GM23338 (cell line): ENCODE data around the gene FOCAD. TPM values are rescaled to one million over a fixed set of nuclear protein-coding genes. Genes with fewer than 3 reads are reported as not detected.

ENCODE experiments used
- ATAC-seq: fragments of 200-7000 bp; cut with Tn5 transposase; 3 replicates; pipeline ENCODE4 v1.9.1; 2020
- DNase-seq: peaks from one replicate; pipeline ENCODE4 v3.0.0-alpha.2; 2015; ENCODE audit warnings: low spot score
- H2AFZ ChIP-seq: fragments of 200-600 bp; sonication (generic); 2 replicates; pipeline ENCODE4 v1.8.0; 2016; ENCODE audit warnings: antibody characterized with exemption, mild to moderate bottlenecking, moderate library complexity
- H3F3A ChIP-seq: fragments of 200-600 bp; sonication (generic); replicated peaks from 2 replicates; pipeline ENCODE4 v1.8.0; 2017; ENCODE audit warnings: antibody characterized with exemption, mixed run types, low read depth
- H3K27ac ChIP-seq: fragments of 200-600 bp; sonication (generic); 2 replicates; pipeline ENCODE4 v1.6.1; 2016; ENCODE audit warnings: low read depth
- H3K27me3 ChIP-seq: fragments of 200-600 bp; sonication (generic); 2 replicates; pipeline ENCODE4 v1.8.0; 2016; ENCODE audit warnings: mild to moderate bottlenecking, mixed run types, moderate library complexity; ENCODE audit not compliant: insufficient read depth
- H3K36me3 ChIP-seq: fragments of 200-600 bp; sonication (generic); 2 replicates; pipeline ENCODE4 v1.8.0; 2016; ENCODE audit warnings: mild to moderate bottlenecking; ENCODE audit not compliant: insufficient read depth
- H3K4me1 ChIP-seq: fragments of 200-600 bp; sonication (generic); 2 replicates; pipeline ENCODE4 v1.8.0; 2016; ENCODE audit warnings: mild to moderate bottlenecking, moderate library complexity; ENCODE audit not compliant: insufficient read depth
- H3K4me2 ChIP-seq: fragments of 200-600 bp; sonication (generic); 2 replicates; pipeline ENCODE4 v1.7.1; 2017; ENCODE audit warnings: mixed run types
- H3K4me3 ChIP-seq: fragments of 200-600 bp; sonication (generic); 2 replicates; pipeline ENCODE4 v1.6.1; 2016; ENCODE audit warnings: mixed run types
- H3K79me2 ChIP-seq: fragments of 200-600 bp; sonication (generic); replicated peaks from 2 replicates; pipeline ENCODE4 v1.8.0; 2017; ENCODE audit warnings: mild to moderate bottlenecking; ENCODE audit not compliant: insufficient read depth
- H3K9me2 ChIP-seq: fragments of 200-600 bp; sonication (generic); 2 replicates; pipeline ENCODE4 v1.8.0; 2017; ENCODE audit not compliant: insufficient read depth
- H4K20me1 ChIP-seq: fragments of 200-600 bp; sonication (generic); replicated peaks from 2 replicates; pipeline ENCODE4 v1.8.0; 2017; ENCODE audit warnings: mild to moderate bottlenecking; ENCODE audit not compliant: insufficient read depth
- H3K27ac Mint-ChIP-seq: 2 replicates; pipeline ENCODE4 v1.8.0; 2020; ENCODE audit warnings: inconsistent platforms, mild to moderate bottlenecking, moderate library complexity, mixed read lengths
- H3K27me3 Mint-ChIP-seq: 3 replicates; pipeline ENCODE4 v1.8.0; 2022; ENCODE audit warnings: low read depth, mild to moderate bottlenecking, moderate library complexity, mixed read lengths, inconsistent platforms; ENCODE audit not compliant: insufficient read depth, poor library complexity
- H3K36me3 Mint-ChIP-seq: 3 replicates; pipeline ENCODE4 v1.8.0; 2021; ENCODE audit warnings: low read depth, mild to moderate bottlenecking, inconsistent platforms, moderate library complexity, mixed read lengths
- H3K4me1 Mint-ChIP-seq: 3 replicates; pipeline ENCODE4 v1.8.0; 2020; ENCODE audit warnings: mild to moderate bottlenecking, inconsistent platforms, mixed read lengths
- H3K4me3 Mint-ChIP-seq: 3 replicates; pipeline ENCODE4 v1.8.0; 2021; ENCODE audit warnings: moderate library complexity, mild to moderate bottlenecking, inconsistent platforms, mixed read lengths
- H3K9me3 Mint-ChIP-seq: 3 replicates; pipeline ENCODE4 v1.8.0; 2020; ENCODE audit warnings: moderate library complexity, mild to moderate bottlenecking, inconsistent platforms, mixed read lengths
- CTCF ChIP-seq, 2 experiments: fragments of 200-600 bp in 1 of 2; sonication (generic) in 1 of 2; conservative IDR thresholded peaks; 2 replicates each; pipeline versions ENCODE4 v1.5.1 to v1.6.1; 2016 to 2017; ENCODE audit warnings: antibody characterized with exemption in 2 of 2, low read depth in 2 of 2, mild to moderate bottlenecking in 2 of 2, moderate library complexity in 1 of 2
- ETS1 ChIP-seq: IDR thresholded peaks from 2 replicates; pipeline ENCODE4 v1.6.1; 2016; ENCODE audit warnings: antibody characterized with exemption
- NANOG ChIP-seq: IDR thresholded peaks from 2 replicates; pipeline ENCODE4 v1.6.1; 2016; ENCODE audit warnings: antibody characterized with exemption, borderline replicate concordance
- POLR2AphosphoS5 ChIP-seq: IDR thresholded peaks from 2 replicates; pipeline ENCODE4 v1.6.1; 2016; ENCODE audit warnings: antibody characterized with exemption, low read depth
- REST ChIP-seq: IDR thresholded peaks from one replicate; pipeline ENCODE4 v1.6.1; 2018; ENCODE audit warnings: antibody characterized with exemption; ENCODE audit not compliant: unreplicated experiment
- STAT1 ChIP-seq: IDR thresholded peaks from one replicate; pipeline ENCODE4 v1.6.1; 2016; ENCODE audit warnings: antibody characterized with exemption; ENCODE audit not compliant: unreplicated experiment
- ZNF331 ChIP-seq: fragments of 250-450 bp; sonication (Bioruptor Pico); IDR thresholded peaks from 2 replicates; pipeline ENCODE4 v1.5.0; 2020; ENCODE audit warnings: low read depth, mild to moderate bottlenecking, moderate library complexity
- ZNF462 ChIP-seq: fragments of 250-450 bp; sonication (Bioruptor Pico); IDR thresholded peaks from 2 replicates; pipeline ENCODE4 v1.5.0; 2020; ENCODE audit warnings: mild to moderate bottlenecking, moderate library complexity
- polyA plus RNA-seq: library from polyadenylated mRNA; unstranded; fragments of >200 nt; fragmentation: Nextera tagmentation; extraction: Ambion mirVana; gene quantifications from 2 replicates; pipeline ENCODE4 v1.2.1, GENCODE V29; 2016
- total RNA-seq: library from RNA; depleted of rRNA; stranded (reverse); fragments of >200 nt; shearing (Covaris generic); gene quantifications from 2 replicates; pipeline ENCODE4 v1.2.3, GENCODE V29; 2014

FOCAD gene
- total and polyA plus RNA-seq, 2 experiments from 2014 or later: 13.7 to 66.5 TPM

- TF ChIP-seq ETS1: no peak
- no peak for TF ChIP-seq CTCF (conservative IDR thresholded peaks at IDR 0.05; ENCODE audit: low read depth in 2 of 2)
Observed at GRCh38 chr9:20880271-20880670, 196.2 kb downstream of the FOCAD start (continued).

GRCh38 chr9:20880675-20881074 lies 196.6 kb downstream of the FOCAD start:
- peaks cover 2% of the 10 kb centered on the region; the same call in 1 of the 3 replicates for H3K4me1 Mint-ChIP-seq
- H3K4me3 Mint-ChIP-seq: no peak overlapping the region
- no peak for TF ChIP-seq ZNF462 (CRISPR knock-in tag)
- no peak for TF ChIP-seq POLR2AphosphoS5
- TF ChIP-seq NANOG: no peak
- no peak for TF ChIP-seq STAT1
- TF ChIP-seq REST: no peak
- TF ChIP-seq ETS1: no peak
- no peak for TF ChIP-seq ZNF331 (CRISPR knock-in tag)
- TF ChIP-seq CTCF (conservative IDR thresholded peaks at IDR 0.05; ENCODE audit: low read depth in 2 of 2): no peak
- DNase-seq: no peak
- H3K27me3 ChIP-seq: no peaks in the 10 kb centered on the region
- H3K4me2 ChIP-seq: no peak overlapping the region
- H3K4me1 ChIP-seq: no peaks in the 10 kb centered on the region
- H4K20me1 ChIP-seq: no peaks in the 10 kb centered on the region
- no peaks in the 10 kb centered on the region for H3K9me3 Mint-ChIP-seq
- H3F3A ChIP-seq: no peaks in the 10 kb centered on the region
- no peaks in the 10 kb centered on the region for H3K36me3 Mint-ChIP-seq
- H3K9me2 ChIP-seq: no peaks in the 10 kb centered on the region
- no peak overlapping the region for H3K4me3 ChIP-seq
- no peak overlapping the region for H2AFZ ChIP-seq
- H3K27ac Mint-ChIP-seq: no peak overlapping the region
- no peak for ATAC-seq
- H3K79me2 ChIP-seq: no peaks in the 10 kb centered on the region
- no peaks in the 10 kb centered on the region; the same call in 1 of the 2 replicates for H3K36me3 ChIP-seq
- no peaks in the 10 kb centered on the region for H3K27me3 Mint-ChIP-seq
- no peak overlapping the region for H3K27ac ChIP-seq
